Measurements from ENCODE around the gene CACNA1C. TPM values are rescaled to one million over a fixed set of nuclear protein-coding genes. Genes with fewer than 3 reads are reported as not detected.

CACNA1C gene
- total RNA-seq, 1 experiment from 2014 or later, result not detected

DNA sequence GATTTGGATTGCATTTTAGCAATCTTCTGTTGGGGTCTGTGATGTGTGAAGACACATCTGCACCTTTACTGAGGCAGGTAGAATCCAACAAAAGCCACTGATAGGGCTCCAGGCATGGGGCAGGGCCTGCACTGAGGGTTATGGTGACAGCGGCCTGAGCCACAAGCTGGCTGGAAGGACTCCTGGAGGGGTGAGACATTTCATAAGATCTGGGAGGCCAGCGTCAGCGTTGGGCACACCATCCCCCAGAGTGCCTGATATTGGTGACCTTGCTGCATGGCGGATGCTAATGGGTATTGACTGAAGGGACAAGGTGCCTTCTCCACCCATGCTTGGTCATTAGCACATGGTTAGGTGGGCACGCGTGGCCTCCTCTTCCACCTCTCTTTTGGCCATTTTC is 187.6 kb downstream of the CACNA1C start:
- DNase-seq, result no peak
- no peaks in the 10 kb centered on the region for H3K9me2 ChIP-seq (ENCODE audit: insufficient read depth)
- intact Hi-C loops (cut with micrococcal nuclease; ENCODE audit: unreplicated experiment), result no loop called here
- H3K4me3 ChIP-seq, result no peak overlapping the region
- no peaks in the 10 kb centered on the region for H3K36me3 ChIP-seq (ENCODE audit: low read depth)
- TF ChIP-seq, protein P1, sequence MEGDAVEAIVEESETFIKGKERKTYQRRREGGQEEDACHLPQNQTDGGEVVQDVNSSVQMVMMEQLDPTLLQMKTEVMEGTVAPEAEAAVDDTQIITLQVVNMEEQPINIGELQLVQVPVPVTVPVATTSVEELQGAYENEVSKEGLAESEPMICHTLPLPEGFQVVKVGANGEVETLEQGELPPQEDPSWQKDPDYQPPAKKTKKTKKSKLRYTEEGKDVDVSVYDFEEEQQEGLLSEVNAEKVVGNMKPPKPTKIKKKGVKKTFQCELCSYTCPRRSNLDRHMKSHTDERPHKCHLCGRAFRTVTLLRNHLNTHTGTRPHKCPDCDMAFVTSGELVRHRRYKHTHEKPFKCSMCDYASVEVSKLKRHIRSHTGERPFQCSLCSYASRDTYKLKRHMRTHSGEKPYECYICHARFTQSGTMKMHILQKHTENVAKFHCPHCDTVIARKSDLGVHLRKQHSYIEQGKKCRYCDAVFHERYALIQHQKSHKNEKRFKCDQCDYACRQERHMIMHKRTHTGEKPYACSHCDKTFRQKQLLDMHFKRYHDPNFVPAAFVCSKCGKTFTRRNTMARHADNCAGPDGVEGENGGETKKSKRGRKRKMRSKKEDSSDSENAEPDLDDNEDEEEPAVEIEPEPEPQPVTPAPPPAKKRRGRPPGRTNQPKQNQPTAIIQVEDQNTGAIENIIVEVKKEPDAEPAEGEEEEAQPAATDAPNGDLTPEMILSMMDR (conservative IDR thresholded peaks at IDR 0.05), result no peak
- TF ChIP-seq EZH2 (IDR thresholded peaks at IDR 0.05; ENCODE audit: low read depth), result no peak
- H3K4me1 ChIP-seq (replicated peaks; ENCODE audit: insufficient read depth), result no peaks in the 10 kb centered on the region
- H3K79me2 ChIP-seq (ENCODE audit: low read depth), result no peaks in the 10 kb centered on the region
- H3F3A ChIP-seq (ENCODE audit: insufficient read depth, low read depth), result no peaks in the 10 kb centered on the region
- no peak overlapping the region for H3K27ac ChIP-seq
- H4K20me1 ChIP-seq (ENCODE audit: insufficient read depth), result no peaks in the 10 kb centered on the region
- no peak overlapping the region for H3K4me2 ChIP-seq
- no peaks in the 10 kb centered on the region for H3K9me3 ChIP-seq (ENCODE audit: insufficient read depth, low read depth)
- POLR2A ChIA-PET (ENCODE audit: unreplicated experiment), result no interaction called here
- peaks cover 91% of the 10 kb centered on the region for H3K27me3 ChIP-seq (ENCODE audit: insufficient read depth, low read depth)
- H2AFZ ChIP-seq, result no peak overlapping the region
- CTCF ChIA-PET, result no interaction called here
- no TSS peak for BruUV-seq (replicated peaks)

DNA sequence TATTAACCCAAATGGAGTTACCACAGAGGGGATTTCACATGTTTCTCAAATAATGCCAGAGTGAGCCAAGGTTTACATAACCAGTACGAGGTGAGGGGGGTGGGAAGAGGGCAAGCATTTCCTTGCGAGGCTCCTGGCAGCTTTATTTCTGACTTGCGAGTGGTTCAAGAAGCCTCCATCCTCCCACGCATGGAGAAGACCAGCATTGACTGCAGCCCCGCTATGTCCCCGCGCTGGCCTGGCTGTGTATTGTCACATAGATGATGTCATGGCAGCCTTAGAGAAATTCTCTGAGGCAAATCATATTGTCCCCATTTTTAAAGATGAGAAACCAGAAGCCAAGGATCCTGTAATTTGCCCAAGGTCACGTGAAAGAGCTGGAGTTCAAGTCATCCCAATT is 188.2 kb downstream of the CACNA1C start:
- no peak for DNase-seq
- no peaks in the 10 kb centered on the region for H3K4me1 ChIP-seq (replicated peaks; ENCODE audit: insufficient read depth)
- no peaks in the 10 kb centered on the region for H3K9me2 ChIP-seq (ENCODE audit: insufficient read depth)
- TF ChIP-seq, protein P1 (conservative IDR thresholded peaks at IDR 0.05), result no peak
- TF ChIP-seq EZH2 (IDR thresholded peaks at IDR 0.05; ENCODE audit: low read depth), result no peak
- no peaks in the 10 kb centered on the region for H3K79me2 ChIP-seq (ENCODE audit: low read depth)
- H3K27me3 ChIP-seq (ENCODE audit: insufficient read depth, low read depth), result peaks cover 93% of the 10 kb centered on the region
- no peaks in the 10 kb centered on the region for H4K20me1 ChIP-seq (ENCODE audit: insufficient read depth)
- no peaks in the 10 kb centered on the region for H3F3A ChIP-seq (ENCODE audit: insufficient read depth, low read depth)
- POLR2A ChIA-PET (ENCODE audit: unreplicated experiment), result no interaction called here
- intact Hi-C loops (cut with micrococcal nuclease; ENCODE audit: unreplicated experiment), result no loop called here
- no peak overlapping the region for H2AFZ ChIP-seq
- no peak overlapping the region for H3K4me2 ChIP-seq
- no peak overlapping the region for H3K27ac ChIP-seq
- BruUV-seq (replicated peaks), result no TSS peak
- CTCF ChIA-PET, result no interaction called here
- no peak overlapping the region for H3K4me3 ChIP-seq
- H3K9me3 ChIP-seq (ENCODE audit: insufficient read depth, low read depth), result no peaks in the 10 kb centered on the region
- H3K36me3 ChIP-seq (ENCODE audit: low read depth), result no peaks in the 10 kb centered on the region

DNA sequence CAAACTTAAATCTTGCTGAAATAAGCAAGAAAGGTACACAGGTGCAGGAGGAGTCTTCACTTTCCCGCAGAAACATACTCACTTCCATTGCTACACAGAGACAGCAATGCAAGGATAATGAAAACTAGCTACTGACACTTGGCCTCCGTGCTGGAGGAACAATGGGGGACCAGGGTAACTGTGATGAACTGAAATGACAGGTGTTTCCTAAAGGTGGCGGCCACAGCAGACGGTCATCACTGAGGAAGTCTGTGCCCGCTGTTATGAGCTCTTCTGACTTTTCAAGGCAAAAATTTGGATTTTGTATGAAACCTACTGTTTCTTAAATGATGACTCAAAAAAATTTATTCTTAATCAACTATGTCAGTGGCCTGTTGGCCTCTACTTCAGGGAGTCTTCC is 189.4 kb downstream of the CACNA1C start:
- Histone ChIP-seq H3K4me3 (no peak overlapping the region), H3K4me1 (replicated peaks; ENCODE audit: insufficient read depth) (no peaks in the 10 kb centered on the region), H3K27me3 (ENCODE audit: insufficient read depth, low read depth) (peaks cover 100% of the 10 kb centered on the region), H3K79me2 (ENCODE audit: low read depth) (no peaks in the 10 kb centered on the region), H3K9me2 (ENCODE audit: insufficient read depth) (no peaks in the 10 kb centered on the region), H3F3A (ENCODE audit: insufficient read depth, low read depth) (no peaks in the 10 kb centered on the region), H4K20me1 (ENCODE audit: insufficient read depth) (no peaks in the 10 kb centered on the region), H2AFZ (no peak overlapping the region), H3K27ac (no peak overlapping the region), H3K9me3 (ENCODE audit: insufficient read depth, low read depth) (no peaks in the 10 kb centered on the region), H3K36me3 (ENCODE audit: low read depth) (no peaks in the 10 kb centered on the region), H3K4me2 (no peak overlapping the region)
- TF ChIP-seq, protein P1 (conservative IDR thresholded peaks at IDR 0.05), result no peak
- TF ChIP-seq EZH2 (IDR thresholded peaks at IDR 0.05; ENCODE audit: low read depth), result no peak
- ChIA-PET POLR2A (ENCODE audit: unreplicated experiment) (no interaction called here), CTCF (no interaction called here)
- no TSS peak for BruUV-seq (replicated peaks)
- intact Hi-C loops (cut with micrococcal nuclease; ENCODE audit: unreplicated experiment), result no loop called here
- DNase-seq, result no peak

Measured in PC-9 (cell line).